Peyer's patch (tissue), 4 donors: ENCODE measurements around the gene WIZ. TPM values are rescaled to one million over a fixed set of nuclear protein-coding genes. Genes with fewer than 3 reads are reported as not detected.
A peak's percentile ranks its signal among the peaks of the same experiment; 100 is the strongest.

Experiments
- DNase-seq, 3 donors: peaks; one replicate each; pipeline ENCODE4 v3.0.0-alpha.2; 2017 to 2019
- H3K27ac ChIP-seq, 4 donors: fragments of 200-600 bp; sonication (generic); one replicate each; pipeline ENCODE4 v1.5.1; 2016 to 2019
- H3K27me3 ChIP-seq, 2 donors: fragments of 200-600 bp; sonication (generic); one replicate each; pipeline ENCODE4 v1.5.1; 2019
- H3K36me3 ChIP-seq, 3 donors: fragments of 200-600 bp; sonication (generic); one replicate each; pipeline ENCODE4 v1.5.1; 2016 to 2019
- H3K4me1 ChIP-seq, 4 donors: fragments of 200-600 bp; sonication (generic); one replicate each; pipeline ENCODE4 v1.5.1; 2016 to 2019
- H3K4me3 ChIP-seq, 4 donors: fragments of 200-600 bp; sonication (generic); 1 replicate in 3 of 4; 2 replicates in 1 of 4; pipeline ENCODE4 v1.5.1; 2016 to 2019; ENCODE audit warnings: mild to moderate bottlenecking in 1 of 4
- H3K9me3 ChIP-seq, 4 donors: fragments of 200-600 bp; sonication (generic); one replicate each; pipeline ENCODE4 v1.5.1; 2016 to 2019; ENCODE audit warnings: mild to moderate bottlenecking in 1 of 4
- POLR2A ChIP-seq, 2 donors: fragments of 450-650 bp; IDR thresholded peaks; one replicate each; pipeline ENCODE4 v1.5.1; 2017; ENCODE audit warnings: antibody characterized with exemption in 2 of 2, mild to moderate bottlenecking in 2 of 2, moderate library complexity in 2 of 2
- total RNA-seq, 4 donors: library from RNA; depleted of rRNA; stranded (reverse); fragments of >200 nt; gene quantifications; one replicate each; pipeline ENCODE4 v1.1.0, GENCODE V29; 2016
- TF ChIP-seq, protein P1 (sequence below), 6 experiments: fragments of 450-650 bp in 4 of 6; fragments of 200-600 bp in 2 of 6; sonication (generic) in 1 of 6; IDR thresholded peaks; one replicate each; pipeline ENCODE4 v1.5.1; 2017 to 2019; ENCODE audit warnings: antibody characterized with exemption in 6 of 6, mild to moderate bottlenecking in 3 of 6, moderate library complexity in 1 of 6

The WIZ gene
- total RNA-seq, 4 donors from 2014 or later: 25.4 to 45.2 (median 40.6) TPM

DNA sequence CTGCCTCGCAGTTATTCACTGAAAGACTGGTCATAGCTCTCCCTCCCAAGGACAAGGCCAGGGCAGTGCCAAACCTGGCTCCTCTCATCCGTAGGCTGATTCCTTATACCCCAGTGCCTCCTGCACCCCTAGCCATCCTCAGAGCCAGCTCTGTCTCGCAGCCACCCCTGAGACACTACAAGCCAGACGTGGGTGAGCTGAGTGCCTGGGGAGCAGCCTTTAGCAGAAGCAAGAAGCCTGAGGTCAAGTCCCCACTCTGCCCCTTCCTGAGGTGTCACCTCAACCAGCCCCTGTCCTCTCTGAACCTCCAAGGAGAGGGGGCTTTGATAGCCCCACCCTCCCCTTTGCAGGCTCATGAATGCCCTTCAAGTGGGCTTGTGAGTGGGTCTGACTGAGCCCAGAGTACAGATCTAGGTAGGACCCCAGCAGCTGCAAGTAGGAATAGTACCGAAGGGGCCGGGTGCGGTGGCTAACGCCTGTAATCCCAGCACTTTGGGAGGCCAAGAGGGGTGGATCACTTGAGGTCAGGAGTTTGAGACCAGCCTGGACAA is 16.2 kb downstream of the WIZ start:
- H3K4me3 ChIP-seq: peak overlapping the region; percentile 71 to 100 (median 88)
- H3K9me3 ChIP-seq: no peaks in the 10 kb centered on the region
- peaks cover 0 to 11% (median 0%) of the 10 kb centered on the region in 3 donors for H3K36me3 ChIP-seq
- peaks cover 0 to 28% (median 15%) of the 10 kb centered on the region in 4 donors for H3K4me1 ChIP-seq
- no peaks in the 10 kb centered on the region for H3K27me3 ChIP-seq
- peak in 1 of 3 donors; percentile 19 for DNase-seq
- TF ChIP-seq, protein P1, sequence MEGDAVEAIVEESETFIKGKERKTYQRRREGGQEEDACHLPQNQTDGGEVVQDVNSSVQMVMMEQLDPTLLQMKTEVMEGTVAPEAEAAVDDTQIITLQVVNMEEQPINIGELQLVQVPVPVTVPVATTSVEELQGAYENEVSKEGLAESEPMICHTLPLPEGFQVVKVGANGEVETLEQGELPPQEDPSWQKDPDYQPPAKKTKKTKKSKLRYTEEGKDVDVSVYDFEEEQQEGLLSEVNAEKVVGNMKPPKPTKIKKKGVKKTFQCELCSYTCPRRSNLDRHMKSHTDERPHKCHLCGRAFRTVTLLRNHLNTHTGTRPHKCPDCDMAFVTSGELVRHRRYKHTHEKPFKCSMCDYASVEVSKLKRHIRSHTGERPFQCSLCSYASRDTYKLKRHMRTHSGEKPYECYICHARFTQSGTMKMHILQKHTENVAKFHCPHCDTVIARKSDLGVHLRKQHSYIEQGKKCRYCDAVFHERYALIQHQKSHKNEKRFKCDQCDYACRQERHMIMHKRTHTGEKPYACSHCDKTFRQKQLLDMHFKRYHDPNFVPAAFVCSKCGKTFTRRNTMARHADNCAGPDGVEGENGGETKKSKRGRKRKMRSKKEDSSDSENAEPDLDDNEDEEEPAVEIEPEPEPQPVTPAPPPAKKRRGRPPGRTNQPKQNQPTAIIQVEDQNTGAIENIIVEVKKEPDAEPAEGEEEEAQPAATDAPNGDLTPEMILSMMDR (IDR thresholded peaks at IDR 0.05): no peak
- no peak for TF ChIP-seq POLR2A (IDR thresholded peaks at IDR 0.05)
- H3K27ac ChIP-seq: peak overlapping the region in 3 of 4 donors; percentile 81 to 91 (median 84)

DNA sequence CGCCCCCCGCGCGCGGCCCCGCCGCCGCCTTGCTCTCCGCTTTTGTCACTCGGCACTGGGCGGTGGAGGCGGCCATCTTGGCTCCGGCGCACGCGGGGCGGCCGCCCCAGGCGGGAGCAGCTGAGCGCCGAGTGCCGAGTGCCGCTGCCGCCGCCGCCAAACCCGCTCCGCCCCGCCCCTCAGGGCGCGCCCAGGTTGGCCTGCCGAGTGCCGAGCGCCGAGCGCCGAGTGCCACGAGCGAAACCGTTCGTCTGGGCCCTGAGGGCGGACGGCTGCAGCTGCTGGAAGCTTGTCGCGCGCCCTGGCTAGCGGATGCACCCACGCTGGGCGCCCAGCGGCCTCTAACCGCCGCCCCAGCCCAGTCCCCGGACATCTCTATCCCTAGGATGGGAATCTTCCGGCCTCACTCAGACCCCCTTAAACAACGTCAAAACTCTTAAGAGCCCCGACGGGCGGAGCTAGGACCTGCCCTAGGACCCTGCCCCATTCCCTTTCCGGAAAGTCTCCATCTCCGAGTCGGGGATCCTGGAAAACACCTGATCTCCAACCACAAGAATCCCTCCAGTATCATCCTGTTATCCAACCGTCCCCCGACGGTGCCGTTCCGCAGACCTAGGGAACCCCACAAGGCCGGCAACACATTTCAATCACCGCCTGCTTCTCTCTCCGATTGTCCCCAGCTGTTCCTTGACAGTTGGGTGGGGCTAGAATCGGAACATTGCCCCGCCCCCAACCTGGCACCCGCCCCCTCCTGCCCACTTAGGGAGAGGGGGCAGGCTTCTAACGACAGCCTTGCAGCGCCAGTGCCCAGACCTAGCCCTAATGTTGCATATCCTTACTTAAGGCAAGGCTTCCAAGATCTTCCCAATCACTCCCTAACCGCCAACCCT is 16.9 kb downstream of the WIZ start:
- TF ChIP-seq, protein P1 (IDR thresholded peaks at IDR 0.05): no peak
- TF ChIP-seq POLR2A (IDR thresholded peaks at IDR 0.05): no peak
- H3K36me3 ChIP-seq: peaks cover 0 to 17% (median 0%) of the 10 kb centered on the region in 3 donors
- H3K4me3 ChIP-seq: peak overlapping the region; percentile 71 to 100 (median 88)
- peak overlapping the region; percentile 73 to 91 (median 82) for H3K27ac ChIP-seq
- no peaks in the 10 kb centered on the region for H3K9me3 ChIP-seq
- H3K4me1 ChIP-seq: peaks cover 0 to 28% (median 15%) of the 10 kb centered on the region in 4 donors
- H3K27me3 ChIP-seq: no peaks in the 10 kb centered on the region
- peak; percentile 83 to 95 (median 95) for DNase-seq

DNA sequence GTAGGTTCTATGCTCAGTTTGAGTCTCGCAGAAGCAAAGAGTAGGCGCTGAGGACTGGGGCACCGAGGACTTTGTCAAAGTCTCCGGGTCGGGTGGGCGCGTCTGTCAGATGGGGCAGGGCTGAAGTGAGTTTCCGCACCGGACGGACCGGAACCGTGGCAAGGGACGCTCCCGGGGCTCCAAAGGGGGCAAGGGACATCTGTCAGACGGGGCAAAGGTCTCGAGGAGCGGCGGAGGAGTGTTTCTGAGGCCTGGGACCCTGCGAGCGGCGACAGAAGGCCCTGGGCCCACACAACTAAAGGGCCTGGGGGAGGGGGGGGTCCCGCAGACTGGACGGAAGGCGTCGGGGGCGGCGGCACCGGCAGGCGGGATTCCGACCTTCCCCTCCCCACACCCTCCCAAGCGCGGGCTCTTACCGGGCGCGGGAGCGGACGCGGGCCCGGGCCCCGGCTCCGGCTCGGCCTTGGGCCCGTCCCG is 17.7 kb downstream of the WIZ start:
- Histone ChIP-seq H3K36me3 (peaks cover 0 to 25% (median 0%) of the 10 kb centered on the region in 3 donors), H3K9me3 (no peaks in the 10 kb centered on the region), H3K4me1 (peaks cover 0 to 28% (median 15%) of the 10 kb centered on the region in 4 donors), H3K4me3 (peak overlapping the region; percentile 87 to 100 (median 90)), H3K27me3 (no peaks in the 10 kb centered on the region), H3K27ac (peak overlapping the region; percentile 38 to 69 (median 52))
- peak in 1 of 3 donors; percentile 56 for DNase-seq
- TF ChIP-seq, protein P1 (IDR thresholded peaks at IDR 0.05): no peak
- TF ChIP-seq POLR2A (IDR thresholded peaks at IDR 0.05): no peak

DNA sequence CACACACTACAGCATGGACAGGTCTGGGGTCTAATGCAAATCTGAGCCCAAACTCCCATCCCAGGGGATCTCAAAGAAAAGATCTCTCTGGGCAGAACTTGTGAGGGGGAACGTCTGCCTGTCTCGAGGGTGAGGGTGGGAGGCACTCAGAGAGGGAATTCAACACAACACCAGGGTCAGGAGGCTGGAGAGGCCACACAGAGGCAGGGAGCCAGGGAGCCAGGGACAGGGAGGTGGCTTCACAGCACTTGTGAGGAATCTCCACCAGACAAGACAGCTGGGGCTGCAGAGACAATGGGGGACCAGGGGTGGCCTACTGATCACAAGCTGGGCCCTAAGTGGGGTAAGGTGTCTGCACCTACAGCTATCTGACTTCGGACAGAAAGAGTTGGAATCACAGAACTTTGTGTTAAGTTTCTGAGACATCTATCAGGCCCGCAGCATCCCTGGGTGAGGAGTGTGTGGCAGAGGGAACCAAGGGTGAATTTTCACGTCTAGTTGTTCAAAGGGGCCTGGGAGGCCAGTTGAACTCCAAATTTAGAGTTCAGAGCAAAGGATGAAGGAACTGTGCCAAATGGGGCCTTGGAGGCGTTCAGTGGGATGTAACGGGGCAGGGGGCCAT is 18.2 kb downstream of the WIZ start:
- no peaks in the 10 kb centered on the region for H3K27me3 ChIP-seq
- H3K4me3 ChIP-seq: peak overlapping the region; percentile 87 to 100 (median 90)
- no peaks in the 10 kb centered on the region for H3K9me3 ChIP-seq
- peaks cover 0 to 28% (median 15%) of the 10 kb centered on the region in 4 donors for H3K4me1 ChIP-seq
- TF ChIP-seq POLR2A (IDR thresholded peaks at IDR 0.05): no peak
- TF ChIP-seq, protein P1 (IDR thresholded peaks at IDR 0.05): no peak
- peak overlapping the region in 2 of 4 donors; percentile 62 to 69 for H3K27ac ChIP-seq
- peak in 1 of 3 donors; percentile 36 for DNase-seq
- peaks cover 0 to 31% (median 0%) of the 10 kb centered on the region in 3 donors for H3K36me3 ChIP-seq

DNA sequence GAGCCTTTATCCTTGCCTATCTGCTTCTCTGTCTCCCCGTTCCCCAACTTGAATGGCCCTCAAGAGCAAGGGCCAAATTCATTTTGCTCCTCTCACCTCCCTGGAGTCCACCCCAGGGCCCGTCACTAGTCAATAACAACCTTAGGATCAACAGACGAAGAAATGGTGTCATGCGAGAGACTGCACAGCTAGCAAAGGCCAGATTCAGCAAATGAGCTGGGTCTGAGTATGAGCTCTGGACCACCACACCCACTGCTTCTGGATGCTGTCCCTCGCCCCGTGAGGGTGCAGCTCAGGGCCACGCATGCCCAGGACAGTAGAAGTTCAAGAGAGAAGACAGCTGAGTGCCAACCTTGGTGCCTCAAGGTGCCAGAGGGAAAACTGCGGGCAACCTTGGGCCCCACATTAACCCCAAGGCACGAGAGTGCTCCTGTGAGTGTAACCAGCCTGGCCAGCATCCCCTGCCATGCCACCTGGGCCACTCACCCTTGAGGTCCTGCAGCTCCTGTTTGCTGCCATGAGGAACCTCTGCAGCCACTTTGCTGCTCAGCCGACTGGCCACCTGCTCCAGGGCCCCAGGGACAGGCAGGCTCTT is 19.1 kb downstream of the WIZ start:
- Histone ChIP-seq H3K36me3 (peaks cover 0 to 37% (median 0%) of the 10 kb centered on the region in 3 donors), H3K9me3 (no peaks in the 10 kb centered on the region), H3K27me3 (no peaks in the 10 kb centered on the region), H3K4me1 (peaks cover 0 to 28% (median 15%) of the 10 kb centered on the region in 4 donors), H3K4me3 (no peak overlapping the region), H3K27ac (no peak overlapping the region)
- TF ChIP-seq, protein P1 (IDR thresholded peaks at IDR 0.05): no peak
- no peak for TF ChIP-seq POLR2A (IDR thresholded peaks at IDR 0.05)
- peak in 1 of 3 donors; percentile 34 for DNase-seq
